ENCODE measurements around the gene NT5C.

NT5C gene

DNA sequence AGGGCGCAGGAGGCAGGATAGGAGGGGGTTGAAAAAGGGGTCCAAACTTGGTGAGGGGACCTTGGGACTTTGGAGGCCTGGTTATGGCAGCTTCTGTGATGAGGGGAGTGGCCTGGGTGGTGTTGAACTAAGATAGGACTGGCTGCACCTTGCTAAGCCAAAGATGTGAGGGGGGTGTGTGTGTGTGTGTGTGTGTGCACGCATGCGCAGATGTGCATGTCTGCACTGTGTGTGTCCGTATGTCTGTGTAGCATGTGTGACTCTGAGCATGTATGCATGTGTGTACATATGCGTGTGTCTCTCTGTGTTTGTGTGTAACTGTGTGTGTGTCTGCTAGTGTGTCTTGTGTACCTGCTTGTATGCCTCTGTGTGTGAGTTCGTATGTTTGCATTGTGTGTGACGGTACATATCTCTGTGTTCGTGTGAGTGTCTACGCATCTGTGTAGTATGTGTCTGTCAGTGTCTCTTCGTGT, 39.7 kb downstream of the NT5C start:
- no peak for DNase-seq (ENCODE audit: low spot score)

GRCh38 chr17:75090871-75091854, 40.4 kb downstream of the NT5C start:
- no peak for DNase-seq (ENCODE audit: low spot score)

DNA sequence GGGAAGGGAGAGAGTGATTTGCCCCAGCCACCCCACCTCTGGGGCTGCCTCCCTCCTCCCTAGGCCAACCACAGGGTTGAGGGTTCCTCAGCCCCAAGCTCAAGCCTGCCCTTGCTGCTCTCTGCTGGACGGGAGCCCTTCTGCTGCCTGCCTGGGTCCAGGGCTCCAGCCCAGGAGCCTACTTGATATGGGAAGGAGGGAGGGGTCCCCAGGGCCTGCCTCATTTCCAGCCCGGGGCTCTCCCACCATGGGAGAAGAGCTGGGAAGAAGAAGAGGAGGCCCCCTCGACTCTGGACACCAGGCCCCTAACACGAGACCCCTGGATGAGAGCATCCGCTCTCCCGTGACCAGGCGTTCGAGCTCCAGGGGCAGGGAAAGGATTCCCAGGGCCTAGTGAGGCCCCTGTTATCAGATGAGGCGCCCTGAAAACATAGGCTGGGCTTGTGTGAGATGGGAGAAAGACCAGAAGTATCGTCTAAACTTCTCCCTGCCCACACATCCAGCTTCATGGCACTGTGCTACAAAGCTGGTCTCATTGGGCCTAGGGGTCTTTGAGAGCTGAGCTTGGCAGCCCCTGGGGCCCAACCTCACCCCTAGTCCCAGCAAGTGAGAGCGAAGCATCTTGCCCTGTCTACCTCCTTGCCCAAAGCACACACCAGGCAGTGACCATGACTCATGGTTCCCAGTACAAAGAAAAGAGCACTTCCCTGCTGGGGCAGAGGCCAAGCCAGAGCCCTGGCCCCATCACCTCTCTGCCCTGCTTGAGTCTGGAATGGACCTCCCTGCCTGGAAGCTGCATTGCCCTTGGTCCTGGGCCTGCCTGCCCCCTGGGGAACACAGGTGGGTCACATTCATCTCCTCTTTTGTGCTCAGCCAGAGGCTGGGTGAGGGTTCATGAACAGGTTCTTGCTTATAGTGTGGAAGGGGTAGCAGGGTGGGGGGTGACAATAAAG, 42.8 kb downstream of the NT5C start:
- no peak for DNase-seq (ENCODE audit: low spot score)

DNA sequence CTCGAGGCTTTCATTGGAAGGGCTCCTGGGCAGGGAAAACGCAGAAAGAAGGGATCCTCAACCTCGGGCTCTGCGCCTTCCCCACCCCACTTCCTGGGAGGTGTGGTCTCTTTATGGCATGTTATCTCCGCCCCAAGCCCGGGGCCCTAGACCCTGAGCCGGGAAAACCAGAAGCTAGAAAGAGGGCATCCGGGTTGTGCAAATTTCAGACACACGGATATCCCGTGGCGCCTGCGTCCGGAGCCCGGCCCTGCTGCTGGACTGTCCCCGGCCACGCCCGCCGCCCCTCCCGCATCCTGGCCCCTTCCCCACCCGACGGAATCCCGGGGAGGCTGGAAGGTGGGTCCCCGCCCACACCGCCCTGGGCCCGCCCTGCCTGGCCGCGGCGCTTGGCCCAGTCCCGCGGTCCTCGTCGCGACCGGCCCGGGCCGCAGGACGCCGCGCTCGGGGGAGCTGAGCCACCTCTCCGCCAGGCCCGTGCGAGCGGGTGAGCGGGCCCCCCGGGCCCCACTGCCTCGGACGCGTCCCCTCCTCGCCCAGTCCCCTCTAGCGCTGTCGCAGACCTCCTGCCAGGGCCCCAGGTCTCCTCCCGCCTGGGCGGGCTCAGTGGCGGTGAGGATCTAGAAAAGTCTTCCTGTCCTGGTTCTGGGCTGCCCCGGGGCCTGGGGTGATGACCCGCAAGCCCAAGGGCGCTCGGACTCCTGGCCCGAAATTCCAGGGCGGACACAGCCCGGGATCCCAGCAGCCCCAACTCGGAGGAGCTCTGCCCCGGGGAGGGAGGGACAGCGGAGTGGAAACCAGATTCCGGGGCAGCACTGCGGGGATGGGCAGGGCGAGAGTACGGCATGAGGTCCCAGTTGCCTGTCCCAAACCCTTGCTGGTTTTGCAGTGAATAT, 43.7 kb downstream of the NT5C start, which contains the start of gene SLC16A5:
SLC16A5 (plus strand) TSS at position 397 of the 896 bp plus-strand sequence. CDS start 5,683 bp downstream, outside the sequence.
- DNase-seq (ENCODE audit: low spot score) = peak; percentile 42

DNA sequence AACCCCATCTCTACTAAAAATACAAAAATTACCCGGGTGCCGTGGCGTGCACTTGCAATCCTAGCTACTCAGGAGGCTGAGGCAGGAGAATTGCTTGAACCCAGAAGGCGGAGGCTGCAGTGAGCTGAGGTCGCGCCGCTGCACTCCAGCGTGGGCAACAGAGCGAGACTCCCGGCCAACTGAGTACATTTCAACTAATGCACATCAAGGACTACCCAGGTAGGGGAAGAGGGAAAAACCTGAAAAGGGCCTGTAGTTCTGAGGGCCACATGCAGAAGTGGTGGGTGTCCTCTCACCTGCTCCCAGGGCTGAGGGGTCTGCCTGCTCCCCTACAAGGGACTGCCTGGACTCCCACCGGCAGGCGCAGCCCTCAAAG, 44.4 kb downstream of the NT5C start:
- no peak for DNase-seq (ENCODE audit: low spot score)

DNA sequence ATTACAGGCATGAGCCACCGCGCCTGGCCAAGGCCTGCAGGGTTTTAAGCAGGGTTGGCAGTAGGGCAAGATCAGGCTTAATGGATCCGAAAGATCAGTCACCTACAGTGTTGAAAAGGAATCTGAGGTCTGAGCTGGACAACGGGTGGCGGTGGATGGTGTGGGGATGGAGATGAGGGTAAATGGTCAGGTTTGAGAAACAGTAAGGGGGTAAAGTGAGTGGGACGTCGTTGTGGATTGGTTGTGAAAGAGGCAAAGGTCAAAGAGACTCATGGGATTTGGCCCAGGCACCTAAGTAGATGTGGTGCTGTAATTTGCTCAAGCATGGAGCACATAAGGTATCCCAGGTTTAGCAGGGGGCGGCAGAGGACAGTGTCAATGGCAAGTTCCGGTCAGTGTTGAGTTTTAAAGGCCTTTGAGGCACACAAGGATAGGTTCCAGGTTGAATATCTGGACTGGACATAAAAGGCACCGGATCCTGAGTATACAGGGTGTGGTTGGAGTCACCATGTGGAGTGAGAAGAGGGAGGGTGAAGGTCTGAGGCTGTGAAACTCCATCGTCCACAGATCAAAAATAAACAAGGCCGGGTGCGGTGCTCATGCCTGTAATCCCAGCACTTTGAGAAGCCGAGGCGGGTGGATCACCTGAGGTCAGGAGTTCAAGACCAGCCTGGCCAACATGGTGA, 44.9 kb downstream of the NT5C start:
- no peak for DNase-seq (ENCODE audit: low spot score)

DNA sequence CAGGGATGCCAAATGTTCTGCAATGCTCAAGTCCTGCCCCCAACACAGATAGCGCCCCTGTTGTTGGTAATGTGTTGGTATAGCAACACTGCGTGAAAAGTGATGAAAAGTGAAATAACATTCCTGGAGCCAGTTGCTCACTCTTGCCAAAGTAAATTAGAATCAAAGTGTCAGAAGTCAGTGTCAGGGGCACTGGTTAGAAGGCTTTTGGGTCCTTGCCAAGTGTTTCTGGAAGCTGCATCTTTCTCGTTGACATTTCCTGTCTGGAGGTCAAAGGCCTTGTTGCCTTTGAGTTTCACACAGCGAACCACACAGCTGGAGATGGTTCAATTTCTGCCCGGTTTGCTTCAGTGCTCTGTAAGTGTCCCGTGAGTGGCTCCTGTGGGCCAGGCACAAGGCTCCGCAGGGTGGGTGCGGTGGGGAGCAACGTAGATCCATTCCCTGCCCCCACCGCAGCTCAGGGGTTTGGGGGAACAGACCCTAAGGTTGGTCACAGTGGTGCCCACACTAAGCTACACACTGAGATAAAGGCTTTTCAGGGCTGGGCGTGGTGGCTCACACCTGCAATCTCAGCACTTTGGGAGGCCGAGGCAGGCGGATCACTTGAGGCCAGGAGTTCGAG, 47.4 kb downstream of the NT5C start:
- DNase-seq (ENCODE audit: low spot score) = no peak

- no peak for DNase-seq (ENCODE audit: low spot score)
Observed at GRCh38 chr17:75082683-75083082, 48.9 kb downstream of the NT5C start.

GRCh38 chr17:75081611-75082540, 49.7 kb downstream of the NT5C start:
- no peak for DNase-seq (ENCODE audit: low spot score)
